ENCODE results near the gene FGF8. TPM values are rescaled to one million over a fixed set of nuclear protein-coding genes. Genes with fewer than 3 reads are reported as not detected.

The FGF8 gene
- total and polyA plus RNA-seq, 2 of the 13 experiments (the other 11 are each of a cell fraction or from before 2014, with no cell fraction given) = not detected

- TF ChIP-seq, protein P1, sequence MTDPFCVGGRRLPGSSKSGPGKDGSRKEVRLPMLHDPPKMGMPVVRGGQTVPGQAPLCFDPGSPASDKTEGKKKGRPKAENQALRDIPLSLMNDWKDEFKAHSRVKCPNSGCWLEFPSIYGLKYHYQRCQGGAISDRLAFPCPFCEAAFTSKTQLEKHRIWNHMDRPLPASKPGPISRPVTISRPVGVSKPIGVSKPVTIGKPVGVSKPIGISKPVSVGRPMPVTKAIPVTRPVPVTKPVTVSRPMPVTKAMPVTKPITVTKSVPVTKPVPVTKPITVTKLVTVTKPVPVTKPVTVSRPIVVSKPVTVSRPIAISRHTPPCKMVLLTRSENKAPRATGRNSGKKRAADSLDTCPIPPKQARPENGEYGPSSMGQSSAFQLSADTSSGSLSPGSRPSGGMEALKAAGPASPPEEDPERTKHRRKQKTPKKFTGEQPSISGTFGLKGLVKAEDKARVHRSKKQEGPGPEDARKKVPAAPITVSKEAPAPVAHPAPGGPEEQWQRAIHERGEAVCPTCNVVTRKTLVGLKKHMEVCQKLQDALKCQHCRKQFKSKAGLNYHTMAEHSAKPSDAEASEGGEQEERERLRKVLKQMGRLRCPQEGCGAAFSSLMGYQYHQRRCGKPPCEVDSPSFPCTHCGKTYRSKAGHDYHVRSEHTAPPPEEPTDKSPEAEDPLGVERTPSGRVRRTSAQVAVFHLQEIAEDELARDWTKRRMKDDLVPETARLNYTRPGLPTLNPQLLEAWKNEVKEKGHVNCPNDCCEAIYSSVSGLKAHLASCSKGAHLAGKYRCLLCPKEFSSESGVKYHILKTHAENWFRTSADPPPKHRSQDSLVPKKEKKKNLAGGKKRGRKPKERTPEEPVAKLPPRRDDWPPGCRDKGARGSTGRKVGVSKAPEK (CRISPR knock-in tag; IDR thresholded peaks at IDR 0.05; ENCODE audit: borderline replicate concordance) = no peak
- TF ChIP-seq CBX5 (CRISPR knock-in tag; IDR thresholded peaks at IDR 0.05; ENCODE audit: borderline replicate concordance) = 0 out of 2 replicates have a peak, but pooled peaks have one; percentile 25
- TF ChIP-seq ZNF841 (CRISPR knock-in tag; IDR thresholded peaks at IDR 0.05; ENCODE audit: borderline replicate concordance) = no peak
- TF ChIP-seq, protein P2, sequence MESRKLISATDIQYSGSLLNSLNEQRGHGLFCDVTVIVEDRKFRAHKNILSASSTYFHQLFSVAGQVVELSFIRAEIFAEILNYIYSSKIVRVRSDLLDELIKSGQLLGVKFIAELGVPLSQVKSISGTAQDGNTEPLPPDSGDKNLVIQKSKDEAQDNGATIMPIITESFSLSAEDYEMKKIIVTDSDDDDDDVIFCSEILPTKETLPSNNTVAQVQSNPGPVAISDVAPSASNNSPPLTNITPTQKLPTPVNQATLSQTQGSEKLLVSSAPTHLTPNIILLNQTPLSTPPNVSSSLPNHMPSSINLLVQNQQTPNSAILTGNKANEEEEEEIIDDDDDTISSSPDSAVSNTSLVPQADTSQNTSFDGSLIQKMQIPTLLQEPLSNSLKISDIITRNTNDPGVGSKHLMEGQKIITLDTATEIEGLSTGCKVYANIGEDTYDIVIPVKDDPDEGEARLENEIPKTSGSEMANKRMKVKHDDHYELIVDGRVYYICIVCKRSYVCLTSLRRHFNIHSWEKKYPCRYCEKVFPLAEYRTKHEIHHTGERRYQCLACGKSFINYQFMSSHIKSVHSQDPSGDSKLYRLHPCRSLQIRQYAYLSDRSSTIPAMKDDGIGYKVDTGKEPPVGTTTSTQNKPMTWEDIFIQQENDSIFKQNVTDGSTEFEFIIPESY (CRISPR knock-in tag; IDR thresholded peaks at IDR 0.05) = no peak
- TF ChIP-seq, protein P3, sequence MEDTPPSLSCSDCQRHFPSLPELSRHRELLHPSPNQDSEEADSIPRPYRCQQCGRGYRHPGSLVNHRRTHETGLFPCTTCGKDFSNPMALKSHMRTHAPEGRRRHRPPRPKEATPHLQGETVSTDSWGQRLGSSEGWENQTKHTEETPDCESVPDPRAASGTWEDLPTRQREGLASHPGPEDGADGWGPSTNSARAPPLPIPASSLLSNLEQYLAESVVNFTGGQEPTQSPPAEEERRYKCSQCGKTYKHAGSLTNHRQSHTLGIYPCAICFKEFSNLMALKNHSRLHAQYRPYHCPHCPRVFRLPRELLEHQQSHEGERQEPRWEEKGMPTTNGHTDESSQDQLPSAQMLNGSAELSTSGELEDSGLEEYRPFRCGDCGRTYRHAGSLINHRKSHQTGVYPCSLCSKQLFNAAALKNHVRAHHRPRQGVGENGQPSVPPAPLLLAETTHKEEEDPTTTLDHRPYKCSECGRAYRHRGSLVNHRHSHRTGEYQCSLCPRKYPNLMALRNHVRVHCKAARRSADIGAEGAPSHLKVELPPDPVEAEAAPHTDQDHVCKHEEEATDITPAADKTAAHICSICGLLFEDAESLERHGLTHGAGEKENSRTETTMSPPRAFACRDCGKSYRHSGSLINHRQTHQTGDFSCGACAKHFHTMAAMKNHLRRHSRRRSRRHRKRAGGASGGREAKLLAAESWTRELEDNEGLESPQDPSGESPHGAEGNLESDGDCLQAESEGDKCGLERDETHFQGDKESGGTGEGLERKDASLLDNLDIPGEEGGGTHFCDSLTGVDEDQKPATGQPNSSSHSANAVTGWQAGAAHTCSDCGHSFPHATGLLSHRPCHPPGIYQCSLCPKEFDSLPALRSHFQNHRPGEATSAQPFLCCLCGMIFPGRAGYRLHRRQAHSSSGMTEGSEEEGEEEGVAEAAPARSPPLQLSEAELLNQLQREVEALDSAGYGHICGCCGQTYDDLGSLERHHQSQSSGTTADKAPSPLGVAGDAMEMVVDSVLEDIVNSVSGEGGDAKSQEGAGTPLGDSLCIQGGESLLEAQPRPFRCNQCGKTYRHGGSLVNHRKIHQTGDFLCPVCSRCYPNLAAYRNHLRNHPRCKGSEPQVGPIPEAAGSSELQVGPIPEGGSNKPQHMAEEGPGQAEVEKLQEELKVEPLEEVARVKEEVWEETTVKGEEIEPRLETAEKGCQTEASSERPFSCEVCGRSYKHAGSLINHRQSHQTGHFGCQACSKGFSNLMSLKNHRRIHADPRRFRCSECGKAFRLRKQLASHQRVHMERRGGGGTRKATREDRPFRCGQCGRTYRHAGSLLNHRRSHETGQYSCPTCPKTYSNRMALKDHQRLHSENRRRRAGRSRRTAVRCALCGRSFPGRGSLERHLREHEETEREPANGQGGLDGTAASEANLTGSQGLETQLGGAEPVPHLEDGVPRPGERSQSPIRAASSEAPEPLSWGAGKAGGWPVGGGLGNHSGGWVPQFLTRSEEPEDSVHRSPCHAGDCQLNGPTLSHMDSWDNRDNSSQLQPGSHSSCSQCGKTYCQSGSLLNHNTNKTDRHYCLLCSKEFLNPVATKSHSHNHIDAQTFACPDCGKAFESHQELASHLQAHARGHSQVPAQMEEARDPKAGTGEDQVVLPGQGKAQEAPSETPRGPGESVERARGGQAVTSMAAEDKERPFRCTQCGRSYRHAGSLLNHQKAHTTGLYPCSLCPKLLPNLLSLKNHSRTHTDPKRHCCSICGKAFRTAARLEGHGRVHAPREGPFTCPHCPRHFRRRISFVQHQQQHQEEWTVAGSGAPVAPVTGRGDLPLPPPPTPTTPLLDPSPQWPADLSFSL (CRISPR knock-in tag; IDR thresholded peaks at IDR 0.05) = no peak
- TF ChIP-seq CBX2 (IDR thresholded peaks at IDR 0.05; ENCODE audit: low read depth, low read length) = no peak
- no peak for TF ChIP-seq CBX2 (CRISPR knock-in tag; IDR thresholded peaks at IDR 0.05; ENCODE audit: low read depth)
- no peak for TF ChIP-seq SYNCRIP (IDR thresholded peaks at IDR 0.05; ENCODE audit: insufficient read depth, low read depth, low read length)
- TF ChIP-seq NCOA5 (CRISPR knock-in tag; IDR thresholded peaks at IDR 0.05) = no peak
- TF ChIP-seq HDAC1 (CRISPR knock-in tag; IDR thresholded peaks at IDR 0.05) = no peak; the same call in 1 of the 2 replicates
- TF ChIP-seq ZNF772 (CRISPR knock-in tag; IDR thresholded peaks at IDR 0.05) = peak; percentile 12; the same call in 1 of the 2 replicates
- no peak for TF ChIP-seq FOXA1 (IDR thresholded peaks at IDR 0.05)
- no peak for TF ChIP-seq FOXA1 (CRISPR knock-in tag; IDR thresholded peaks at IDR 0.05)
- no peak for TF ChIP-seq FOXC1 (CRISPR knock-in tag; IDR thresholded peaks at IDR 0.05; ENCODE audit: borderline replicate concordance)
- TF ChIP-seq ZSCAN12 (CRISPR knock-in tag; IDR thresholded peaks at IDR 0.05) = no peak
- TF ChIP-seq NFKB2 (CRISPR knock-in tag; IDR thresholded peaks at IDR 0.05; ENCODE audit: borderline replicate concordance) = 0 out of 2 replicates have a peak, but pooled peaks have one; percentile 23
- TF ChIP-seq ZNF292 (CRISPR knock-in tag; IDR thresholded peaks at IDR 0.05; ENCODE audit: borderline replicate concordance, low read depth) = no peak
- no peak for TF ChIP-seq DNMT3B (CRISPR knock-in tag; conservative IDR thresholded peaks at IDR 0.05)
Observed at GRCh38 chr10:101818872-101819633, 43.1 kb upstream of the FGF8 start (continued).
